Measurements from ENCODE around the gene TCERG1L.

- TF ChIP-seq FOXJ3 (CRISPR knock-in tag; IDR thresholded peaks at IDR 0.05; ENCODE audit: borderline replicate concordance) (no peak), CTCF (IDR thresholded peaks at IDR 0.05) (no peak), CREB1 (CRISPR knock-in tag; IDR thresholded peaks at IDR 0.05) (no peak), NFYB (CRISPR knock-in tag; conservative IDR thresholded peaks at IDR 0.05; ENCODE audit: low read depth) (no peak), CREM (CRISPR knock-in tag; IDR thresholded peaks at IDR 0.05) (no peak), TEAD4 (CRISPR knock-in tag; IDR thresholded peaks at IDR 0.05) (no peak), CBFB (CRISPR knock-in tag; IDR thresholded peaks at IDR 0.05; ENCODE audit: low read depth) (no peak), ARID4B (CRISPR knock-in tag; IDR thresholded peaks at IDR 0.05; ENCODE audit: borderline replicate concordance) (no peak), TP53 (CRISPR knock-in tag; IDR thresholded peaks at IDR 0.05) (no peak), NR2C2 (CRISPR knock-in tag; IDR thresholded peaks at IDR 0.05) (no peak)
Observed at GRCh38 chr10:131086511-131086910, 225.0 kb downstream of the TCERG1L start.

Measured in WTC11 (cell line).